GM12874 (cell line): ENCODE measurements around the gene RADX.

Source experiments
- CTCF ChIP-seq: IDR thresholded peaks from 2 replicates; pipeline ENCODE4 v1.5.1; 2011; ENCODE audit warnings: low read depth, mild to moderate bottlenecking, control low read depth, low read length, moderate library complexity; ENCODE audit not compliant: insufficient read depth

Gene RADX

GRCh38 chrX:106711375-106711774 lies 99.6 kb downstream of the RADX start:
- TF ChIP-seq CTCF: no peak

GRCh38 chrX:106716004-106716403 lies 104.2 kb downstream of the RADX start:
- TF ChIP-seq CTCF: no peak

GRCh38 chrX:106716463-106716862 lies 104.7 kb downstream of the RADX start:
- no peak for TF ChIP-seq CTCF

GRCh38 chrX:106718709-106719108 lies 106.9 kb downstream of the RADX start:
- no peak for TF ChIP-seq CTCF

GRCh38 chrX:106725931-106726330 lies 114.2 kb downstream of the RADX start:
- TF ChIP-seq CTCF: no peak

- TF ChIP-seq CTCF: no peak
Measured at GRCh38 chrX:106726485-106727437, 115.0 kb downstream of the RADX start, which contains the start of gene RNF128. Gene RNF128 (plus strand): TSS chrX:106726701. CDS start chrX:106726914, 213 bp downstream.

- TF ChIP-seq CTCF: no peak
Measured at GRCh38 chrX:106728337-106728736, 116.6 kb downstream of the RADX start.
